ENCODE measurements around the gene SLC16A12. TPM values are rescaled to one million over a fixed set of nuclear protein-coding genes. Genes with fewer than 3 reads are reported as not detected.

SLC16A12 gene
- total and polyA plus RNA-seq, 2 experiments from 2014 or later = 5.7 to 5.9 TPM

DNA sequence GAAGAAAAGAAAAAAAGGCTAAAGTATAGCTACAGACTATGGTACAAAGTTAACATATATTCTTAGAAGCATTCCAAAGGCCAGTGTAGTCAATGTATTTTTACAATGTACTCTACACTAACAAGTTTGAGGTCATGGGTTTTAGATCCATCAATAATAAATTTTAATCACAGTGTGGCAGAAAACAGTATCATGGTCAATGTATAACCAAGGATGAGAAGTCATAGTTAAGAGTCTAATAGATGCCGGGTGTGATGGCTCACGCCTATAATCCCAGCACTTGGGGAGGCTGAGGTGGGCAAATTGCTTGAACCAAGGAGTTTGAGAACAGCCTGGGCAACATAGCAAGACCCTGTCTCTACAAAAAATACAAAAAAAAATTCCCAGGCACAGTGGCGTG, 53.1 kb downstream of the SLC16A12 start:
- H3K9me3 ChIP-seq (ENCODE audit: low read depth) = no peaks in the 10 kb centered on the region
- no peak overlapping the region for H2AFZ ChIP-seq
- no peak overlapping the region for H3K4me3 ChIP-seq
- no peaks in the 10 kb centered on the region for H3K27me3 ChIP-seq
- no peak for DNase-seq (ENCODE audit: low spot score)
- 94% methylated on average over 3 of the region's 3 CpGs for WGBS (ENCODE audit: low lambda C conversion rate, missing lambda C conversion rate)
- no peaks in the 10 kb centered on the region for H3K79me2 ChIP-seq
- no peaks in the 10 kb centered on the region for H3K9me2 ChIP-seq (replicated peaks; ENCODE audit: insufficient read depth)
- no peaks in the 10 kb centered on the region for H3K36me3 ChIP-seq (replicated peaks; ENCODE audit: insufficient read depth, low read depth)
- no peaks in the 10 kb centered on the region for H4K20me1 ChIP-seq (ENCODE audit: insufficient read depth, poor library complexity, severe bottlenecking)
- H3K4me1 ChIP-seq (ENCODE audit: insufficient read depth) = peaks cover 33% of the 10 kb centered on the region
- TF ChIP-seq, protein P1, sequence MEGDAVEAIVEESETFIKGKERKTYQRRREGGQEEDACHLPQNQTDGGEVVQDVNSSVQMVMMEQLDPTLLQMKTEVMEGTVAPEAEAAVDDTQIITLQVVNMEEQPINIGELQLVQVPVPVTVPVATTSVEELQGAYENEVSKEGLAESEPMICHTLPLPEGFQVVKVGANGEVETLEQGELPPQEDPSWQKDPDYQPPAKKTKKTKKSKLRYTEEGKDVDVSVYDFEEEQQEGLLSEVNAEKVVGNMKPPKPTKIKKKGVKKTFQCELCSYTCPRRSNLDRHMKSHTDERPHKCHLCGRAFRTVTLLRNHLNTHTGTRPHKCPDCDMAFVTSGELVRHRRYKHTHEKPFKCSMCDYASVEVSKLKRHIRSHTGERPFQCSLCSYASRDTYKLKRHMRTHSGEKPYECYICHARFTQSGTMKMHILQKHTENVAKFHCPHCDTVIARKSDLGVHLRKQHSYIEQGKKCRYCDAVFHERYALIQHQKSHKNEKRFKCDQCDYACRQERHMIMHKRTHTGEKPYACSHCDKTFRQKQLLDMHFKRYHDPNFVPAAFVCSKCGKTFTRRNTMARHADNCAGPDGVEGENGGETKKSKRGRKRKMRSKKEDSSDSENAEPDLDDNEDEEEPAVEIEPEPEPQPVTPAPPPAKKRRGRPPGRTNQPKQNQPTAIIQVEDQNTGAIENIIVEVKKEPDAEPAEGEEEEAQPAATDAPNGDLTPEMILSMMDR (IDR thresholded peaks at IDR 0.05; ENCODE audit: poor library complexity) = no peak
- TF ChIP-seq EZH2phosphoT487 (IDR thresholded peaks at IDR 0.05; ENCODE audit: low read depth, severe bottlenecking, unreplicated experiment) (no peak), EZH2 (IDR thresholded peaks at IDR 0.05; ENCODE audit: borderline replicate concordance) (no peak)
- peak overlapping the region; percentile 51 for H3K27ac ChIP-seq
- H3K4me2 ChIP-seq = no peak overlapping the region

DNA sequence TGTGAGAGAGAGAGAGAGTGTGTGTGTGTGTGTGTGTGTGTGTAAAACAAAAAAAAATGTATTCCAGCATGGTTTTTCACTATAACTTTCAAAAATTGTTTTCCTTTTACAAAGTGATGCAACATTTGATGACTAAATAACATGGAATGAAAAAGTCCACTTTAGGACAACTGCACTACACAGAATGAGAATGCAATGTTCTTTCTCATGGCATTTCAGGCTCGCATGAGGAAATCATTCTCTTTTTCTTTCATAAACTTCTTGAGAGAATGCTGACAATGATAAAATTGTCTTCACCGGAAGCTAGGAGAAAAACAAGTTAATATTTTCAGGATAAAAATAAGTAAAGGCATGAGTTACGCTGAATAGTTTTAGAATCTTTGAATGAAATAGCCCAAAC, 53.7 kb downstream of the SLC16A12 start:
- Histone ChIP-seq H2AFZ (no peak overlapping the region), H3K27ac (peak overlapping the region; percentile 83)

DNA sequence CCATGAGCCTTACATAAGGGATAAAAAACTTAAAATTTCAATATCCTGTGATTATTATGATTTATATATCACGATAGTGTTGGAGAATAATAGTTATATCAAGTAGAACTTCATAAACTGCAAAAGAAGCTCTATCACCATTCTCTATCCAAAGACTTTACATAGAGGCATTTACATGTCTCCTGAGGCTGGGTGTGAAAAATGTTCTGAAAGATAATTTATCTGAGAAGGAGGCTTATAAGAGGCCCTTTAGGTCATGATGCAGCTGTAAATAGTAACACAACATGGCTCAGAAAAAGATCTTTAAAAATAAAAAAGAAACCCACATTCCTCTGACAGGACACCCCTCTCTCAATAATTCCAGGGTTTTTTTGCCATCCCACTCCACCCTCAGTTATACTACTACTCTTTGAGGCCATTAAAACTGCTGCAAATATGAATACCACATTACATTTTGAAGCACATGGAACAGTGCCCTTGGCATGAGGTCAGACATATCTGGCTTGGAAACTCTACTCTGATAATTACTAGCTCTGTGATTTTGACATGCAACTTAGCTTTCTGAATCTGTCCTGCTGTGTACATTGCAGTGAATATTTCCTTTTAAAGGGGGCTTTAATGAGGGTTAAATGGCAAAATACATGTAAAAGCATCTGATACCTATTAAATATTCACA, 55.5 kb downstream of the SLC16A12 start:
- H3K4me1 ChIP-seq (ENCODE audit: insufficient read depth) = peaks cover 57% of the 10 kb centered on the region
- H3K4me3 ChIP-seq = no peak overlapping the region
- no peaks in the 10 kb centered on the region for H3K36me3 ChIP-seq (replicated peaks; ENCODE audit: insufficient read depth, low read depth)
- no peaks in the 10 kb centered on the region for H3K27me3 ChIP-seq
- WGBS (ENCODE audit: low lambda C conversion rate, missing lambda C conversion rate) = 90% methylated on average over 1 of the region's 1 CpG
- no peak for DNase-seq (ENCODE audit: low spot score)
- no peaks in the 10 kb centered on the region for H4K20me1 ChIP-seq (ENCODE audit: insufficient read depth, poor library complexity, severe bottlenecking)
- H3K9me3 ChIP-seq (ENCODE audit: low read depth) = no peaks in the 10 kb centered on the region
- no peaks in the 10 kb centered on the region for H3K79me2 ChIP-seq
- no peak overlapping the region for H3K4me2 ChIP-seq
- TF ChIP-seq EZH2phosphoT487 (IDR thresholded peaks at IDR 0.05; ENCODE audit: low read depth, severe bottlenecking, unreplicated experiment) (no peak), EZH2 (IDR thresholded peaks at IDR 0.05; ENCODE audit: borderline replicate concordance) (no peak)
- TF ChIP-seq, protein P1 (IDR thresholded peaks at IDR 0.05; ENCODE audit: poor library complexity) = no peak
- no peak overlapping the region for H2AFZ ChIP-seq
- H3K27ac ChIP-seq = peak overlapping the region; percentile 83
- H3K9me2 ChIP-seq (replicated peaks; ENCODE audit: insufficient read depth) = no peaks in the 10 kb centered on the region

More for the DNA sequence above, 53.7 kb downstream of the SLC16A12 start:
- Histone ChIP-seq H3K79me2 (no peaks in the 10 kb centered on the region), H4K20me1 (ENCODE audit: insufficient read depth, poor library complexity, severe bottlenecking) (no peaks in the 10 kb centered on the region), H3K9me3 (ENCODE audit: low read depth) (no peaks in the 10 kb centered on the region), H3K4me2 (no peak overlapping the region), H3K9me2 (replicated peaks; ENCODE audit: insufficient read depth) (no peaks in the 10 kb centered on the region), H3K4me3 (no peak overlapping the region), H3K36me3 (replicated peaks; ENCODE audit: insufficient read depth, low read depth) (no peaks in the 10 kb centered on the region), H3K27me3 (no peaks in the 10 kb centered on the region), H3K4me1 (ENCODE audit: insufficient read depth) (peaks cover 39% of the 10 kb centered on the region)
- DNase-seq (ENCODE audit: low spot score) = peak; percentile 51
- 71% methylated on average over 3 of the region's 3 CpGs for WGBS (ENCODE audit: low lambda C conversion rate, missing lambda C conversion rate)
- TF ChIP-seq EZH2 (IDR thresholded peaks at IDR 0.05; ENCODE audit: borderline replicate concordance) (no peak), EZH2phosphoT487 (IDR thresholded peaks at IDR 0.05; ENCODE audit: low read depth, severe bottlenecking, unreplicated experiment) (no peak)
- TF ChIP-seq, protein P1 (IDR thresholded peaks at IDR 0.05; ENCODE audit: poor library complexity) = no peak

Data from hepatocyte (in vitro differentiated cells).